Endothelial cell of umbilical vein (primary cell): ENCODE results near the gene ASB7. TPM values are rescaled to one million over a fixed set of nuclear protein-coding genes. Genes with fewer than 3 reads are reported as not detected.

Experiments used
- BruUV-seq: library from RNA; stranded (reverse); fragments of 400-500 nt; replicated peaks from 2 replicates; lab custom pipeline; 2021; lab: Mats Ljungman, UMichigan
- CTCF ChIA-PET: fragments of 300-600, 350-600 bp; sonication (Branson Sonifier 250); formaldehyde crosslinking; loops from one replicate; lab custom pipeline; 2021; ENCODE audit warnings: antibody characterized with exemption, inconsistent platforms; lab: Charles Lee
- POLR2A ChIA-PET: fragments of 300-600, 350-600 bp; sonication (Branson Sonifier 250); formaldehyde crosslinking; loops from one replicate; lab custom pipeline; 2021; ENCODE audit warnings: antibody characterized with exemption, inconsistent platforms; lab: Charles Lee
- DNase-seq: peaks from one replicate; pipeline ENCODE4 v3.0.0-alpha.2; 2011; ENCODE audit warnings: low read depth, low spot score
- FAIRE-seq: peaks from 2 replicates; lab custom pipeline; 2011; peaks lifted over from hg19 to GRCh38; lab: Jason Lieb, UNC
- H2AFZ ChIP-seq: 2 replicates; pipeline ENCODE4 v1.6.0; 2012; ENCODE audit warnings: low read depth, low read length, control low read depth, inconsistent platforms
- H3K27ac ChIP-seq: 2 replicates; pipeline ENCODE4 v1.5.1; 2011; ENCODE audit warnings: low read depth, mild to moderate bottlenecking, control low read depth, low read length, moderate library complexity; ENCODE audit not compliant: insufficient read depth
- H3K27me3 ChIP-seq, 2 experiments: 2 replicates each; pipeline versions ENCODE4 v1.6.0 to v1.6.1; 2011; ENCODE audit warnings: low read length in 2 of 2, mixed read lengths in 1 of 2; ENCODE audit not compliant: control insufficient read depth in 2 of 2, insufficient read depth in 2 of 2
- H3K36me3 ChIP-seq, 2 experiments: 2 replicates in 1 of 2; 3 replicates in 1 of 2; pipeline ENCODE4 v1.5.1; 2011; ENCODE audit warnings: low read length in 2 of 2, mild to moderate bottlenecking in 1 of 2, moderate library complexity in 1 of 2; ENCODE audit not compliant: control insufficient read depth in 2 of 2, insufficient read depth in 2 of 2; ENCODE audit errors: extremely low read depth in 1 of 2
- H3K4me1 ChIP-seq: 3 replicates; pipeline ENCODE4 v1.5.1; 2011; ENCODE audit warnings: mild to moderate bottlenecking, low read length; ENCODE audit not compliant: control insufficient read depth, insufficient read depth; ENCODE audit errors: extremely low read depth
- H3K4me2 ChIP-seq: 2 replicates; pipeline ENCODE4 v1.6.1; 2011; ENCODE audit warnings: low read length, control low read depth, mixed read lengths; ENCODE audit not compliant: insufficient read depth
- H3K4me3 ChIP-seq, 3 experiments: fragments of 200-600 bp in 1 of 3; sonication (generic), shearing (Covaris generic) in 1 of 3; replicated peaks in 1 of 3; 2 replicates each; pipeline ENCODE4 v1.5.1; 2011 to 2016; ENCODE audit warnings: control low read depth in 3 of 3, low read length in 3 of 3, mild to moderate bottlenecking in 2 of 3, inconsistent platforms in 1 of 3, low read depth in 1 of 3, moderate library complexity in 1 of 3; ENCODE audit not compliant: insufficient read depth in 1 of 3
- H3K79me2 ChIP-seq: 2 replicates; pipeline ENCODE4 v1.6.0; 2012; ENCODE audit warnings: low read length, inconsistent platforms; ENCODE audit not compliant: control insufficient read depth, insufficient read depth
- H3K9ac ChIP-seq: replicated peaks from 2 replicates; pipeline ENCODE3; 2011; ENCODE audit warnings: low read length, control low read depth; ENCODE audit not compliant: insufficient read depth; ENCODE audit errors: extremely low read depth
- H3K9me1 ChIP-seq: replicated peaks from 3 replicates; pipeline ENCODE4 v1.6.0; 2011; ENCODE audit warnings: mild to moderate bottlenecking, low read length; ENCODE audit not compliant: control insufficient read depth, insufficient read depth; ENCODE audit errors: extremely low read depth
- H3K9me3 ChIP-seq: replicated peaks from 2 replicates; pipeline ENCODE4 v1.5.1; 2012; ENCODE audit warnings: low read length, inconsistent platforms; ENCODE audit not compliant: control insufficient read depth, insufficient read depth
- H4K20me1 ChIP-seq: replicated peaks from 2 replicates; pipeline ENCODE3; 2011; ENCODE audit warnings: mild to moderate bottlenecking, low read length; ENCODE audit not compliant: control insufficient read depth, insufficient read depth; ENCODE audit errors: extremely low read depth
- CTCF ChIP-seq, 2 donors: IDR thresholded peaks; 1 replicate in 1 of 2; 2 replicates in 1 of 2; pipeline ENCODE4 v1.5.1; 2011; ENCODE audit warnings: low read length in 2 of 2, mild to moderate bottlenecking in 2 of 2, moderate library complexity in 2 of 2, control low read depth in 1 of 2, inconsistent platforms in 1 of 2, low read depth in 1 of 2; ENCODE audit not compliant: insufficient read depth in 1 of 2; ENCODE audit errors: extremely low read depth in 1 of 2
- EZH2 ChIP-seq: IDR thresholded peaks from 2 replicates; pipeline ENCODE4 v1.6.1; 2012; ENCODE audit warnings: borderline replicate concordance, low read depth, mild to moderate bottlenecking, moderate library complexity, low read length, inconsistent platforms; ENCODE audit not compliant: severe bottlenecking
- FOS ChIP-seq: IDR thresholded peaks from 2 replicates; pipeline ENCODE4 v1.6.1; 2011; ENCODE audit warnings: mild to moderate bottlenecking, low read length, moderate library complexity, borderline replicate concordance; ENCODE audit not compliant: insufficient read depth
- GATA2 ChIP-seq: IDR thresholded peaks from 2 replicates; pipeline ENCODE4 v1.7.0; 2011; ENCODE audit warnings: low read depth, mild to moderate bottlenecking, moderate library complexity, mixed read lengths, low read length; ENCODE audit not compliant: insufficient read length, insufficient read depth
- POLR2AphosphoS5 ChIP-seq: IDR thresholded peaks from 2 replicates; pipeline ENCODE4 v1.6.1; 2012; ENCODE audit warnings: low read depth, mild to moderate bottlenecking, control low read depth, low read length, moderate library complexity; ENCODE audit not compliant: insufficient read depth
- dilution Hi-C: fragments of 300-500 bp; cut with MboI; formaldehyde crosslinking; loops from one replicate; pipeline ENCODE4 v1.15.0; 2019; ENCODE audit warnings: low sequenced_read_pairs; ENCODE audit not compliant: extremely low pct_ligation_motif_present
- intact Hi-C: fragments of 100-400 bp; cut with micrococcal nuclease; formaldehyde crosslinking; loops from one replicate; pipeline ENCODE4 v1.10.0; 2022
- polyA plus RNA-seq, 4 experiments: library from polyadenylated mRNA; depleted of rRNA in 3 of 4; stranded (reverse) in 3 of 4; unstranded in 1 of 4; fragments of >200 nt; gene quantifications; 2 replicates each; pipeline versions ENCODE4 v1.2.1 to v1.2.3, GENCODE V29; 2011 to 2012; ENCODE audit warnings: missing spikeins in 1 of 4
- total RNA-seq: library from RNA; stranded (reverse); gene quantifications from 2 replicates; pipeline ENCODE4 v1.2.3, GENCODE V29; 2021
- TF ChIP-seq, protein P1 (sequence below): IDR thresholded peaks from 2 replicates; pipeline ENCODE4 v1.6.1; 2011; ENCODE audit not compliant: insufficient read depth, insufficient read length

Gene ASB7
- total and polyA plus RNA-seq, 2 donors (not counting 3 experiments of a cell fraction or from before 2014, with no cell fraction given), result 6.8 to 13.3 TPM

DNA sequence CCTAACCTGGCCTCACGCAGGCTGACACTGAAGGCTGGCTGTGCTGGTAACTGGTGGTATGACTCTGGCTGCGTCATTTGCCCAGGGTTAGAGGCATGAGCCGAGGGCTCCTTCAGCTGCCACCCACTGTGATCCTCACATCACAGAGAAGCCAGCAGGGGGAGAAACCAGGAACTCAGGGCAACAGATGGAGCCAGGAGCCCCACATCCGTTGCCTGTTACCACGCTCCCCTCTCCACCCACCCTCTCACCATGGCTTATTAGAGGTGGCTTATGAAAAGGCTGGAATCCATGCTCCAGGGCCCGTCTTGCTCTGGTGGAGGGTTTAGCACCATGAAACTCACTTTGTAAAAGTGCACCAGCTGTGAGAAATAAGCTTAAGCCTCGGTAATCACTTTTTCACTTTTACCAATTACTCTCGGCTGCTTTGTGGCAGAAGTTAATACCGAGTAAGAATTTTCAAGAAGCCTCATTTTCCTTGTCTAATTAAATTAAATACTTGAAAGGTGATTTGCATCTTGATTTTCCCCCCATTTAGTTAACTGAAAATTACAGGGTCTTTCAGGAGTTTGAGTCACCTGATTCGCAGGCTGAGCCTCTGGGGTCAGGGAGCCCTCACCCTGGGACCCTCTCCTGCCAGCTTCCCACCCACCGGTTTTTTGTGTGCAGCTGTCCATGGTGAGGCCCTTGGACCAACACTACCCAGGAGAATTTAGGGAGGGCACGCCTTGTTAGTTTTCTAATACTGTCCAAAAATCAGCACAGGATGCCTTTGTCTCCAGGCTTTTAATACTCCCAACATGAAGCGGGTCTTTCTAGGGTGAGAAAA, 60.9 kb downstream of the ASB7 start:
- dilution Hi-C loops (no loop called here), intact Hi-C loops (no loop called here)
- Histone ChIP-seq H3K9me1 (no peaks in the 10 kb centered on the region), H3K4me1 (no peaks in the 10 kb centered on the region), H3K27me3 (peaks cover 0 to 7% of the 10 kb centered on the region in 2 experiments), H3K4me3 (no peak overlapping the region), H3K4me2 (no peak overlapping the region), H2AFZ (no peak overlapping the region), H3K9me3 (no peaks in the 10 kb centered on the region), H3K9ac (no peak overlapping the region), H3K79me2 (no peaks in the 10 kb centered on the region), H3K36me3 (no peaks in the 10 kb centered on the region), H4K20me1 (no peaks in the 10 kb centered on the region), H3K27ac (no peak overlapping the region)
- DNase-seq (no peak), FAIRE-seq (no peak)
- CTCF ChIA-PET, result interaction anchor here (1.0 to 2.4 kb wide), 4 partner anchors 59 to 344 kb away, joined by 4 to 13 read pairs (median 5); no protein-coding TSS in a partner anchor
- no TSS peak for BruUV-seq
- POLR2A ChIA-PET, result no interaction called here
- TF ChIP-seq FOS, result no peak
- peak in 1 of 2 donors; percentile 24 for TF ChIP-seq CTCF (IDR thresholded peaks at IDR 0.05; ENCODE audit: extremely low read depth in 1 of 2, insufficient read depth in 1 of 2, low read depth in 1 of 2, low read length in 2 of 2)
- no peak for TF ChIP-seq GATA2
- no peak for TF ChIP-seq EZH2
- TF ChIP-seq, protein P1, sequence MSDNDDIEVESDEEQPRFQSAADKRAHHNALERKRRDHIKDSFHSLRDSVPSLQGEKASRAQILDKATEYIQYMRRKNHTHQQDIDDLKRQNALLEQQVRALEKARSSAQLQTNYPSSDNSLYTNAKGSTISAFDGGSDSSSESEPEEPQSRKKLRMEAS, result no peak
- no peak for TF ChIP-seq POLR2AphosphoS5
